GM12864 (cell line): ENCODE data around the gene CLIC4.

Experiments
- DNase-seq: peaks from one replicate; pipeline ENCODE4 v3.0.0-alpha.2; 2011; ENCODE audit warnings: low read depth
- H3K4me3 ChIP-seq: 2 replicates; pipeline ENCODE4 v1.5.1; 2011; ENCODE audit warnings: mild to moderate bottlenecking, low read depth, low read length, control low read depth
- CTCF ChIP-seq: IDR thresholded peaks from 2 replicates; pipeline ENCODE4 v1.5.1; 2011; ENCODE audit warnings: low read depth, mild to moderate bottlenecking, moderate library complexity, low read length, control low read depth, inconsistent platforms; ENCODE audit errors: missing control alignments

Gene CLIC4

GRCh38 chr1:24828183-24828886 is 83.1 kb downstream of the CLIC4 start:
- H3K4me3 ChIP-seq = no peak overlapping the region
- no peak for DNase-seq
- TF ChIP-seq CTCF = no peak

GRCh38 chr1:24828887-24829192 is 83.6 kb downstream of the CLIC4 start:
- no peak for TF ChIP-seq CTCF
- no peak overlapping the region for H3K4me3 ChIP-seq
- DNase-seq = no peak

DNA sequence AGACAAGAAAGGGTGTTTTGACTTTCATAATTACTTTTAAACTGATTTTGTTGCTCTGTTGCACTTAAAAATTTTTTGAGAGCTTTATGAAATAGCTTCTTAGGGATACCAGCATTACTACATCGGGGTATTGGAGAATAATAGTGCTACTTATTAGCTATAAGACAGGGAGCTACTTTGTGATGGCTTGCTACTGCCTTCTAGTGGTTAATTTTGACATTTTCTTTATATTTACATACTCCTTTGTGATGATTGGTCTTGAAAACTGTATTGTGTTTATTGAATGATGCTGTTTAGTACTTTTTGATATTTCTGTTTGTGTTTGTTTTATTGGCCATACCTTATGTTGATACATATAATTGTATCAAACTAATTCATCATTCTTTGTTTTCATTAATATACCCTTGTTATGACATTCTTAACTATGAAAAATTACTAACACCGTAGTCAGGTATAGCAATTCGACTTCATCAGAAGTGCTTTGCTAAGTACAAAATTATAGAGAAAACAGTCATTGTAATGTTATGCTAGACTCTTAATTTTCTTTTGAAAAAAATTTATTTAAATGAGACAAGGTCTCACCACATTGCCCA is 85.5 kb downstream of the CLIC4 start:
- no peak overlapping the region for H3K4me3 ChIP-seq
- TF ChIP-seq CTCF = peak; percentile 79
- no peak for DNase-seq

DNA sequence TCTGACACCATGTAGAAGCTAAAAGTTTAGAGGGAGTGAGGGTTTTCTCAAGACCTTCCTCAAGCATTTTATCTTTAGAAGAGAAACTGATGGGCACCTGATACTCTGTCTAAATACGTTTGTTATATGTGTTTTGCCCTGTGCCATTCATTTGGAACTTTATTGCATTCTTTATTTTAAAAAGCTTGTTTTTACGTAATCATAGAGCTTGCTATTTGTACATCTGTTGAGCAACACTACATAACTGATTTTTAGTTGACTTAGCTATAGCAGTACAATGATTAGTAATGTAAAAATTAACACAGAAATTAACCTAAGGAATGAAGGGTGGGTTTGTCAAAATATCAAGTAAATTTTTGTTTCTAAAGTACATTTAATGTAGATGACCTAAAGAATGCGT is 96.3 kb downstream of the CLIC4 start:
- DNase-seq = no peak
- no peak overlapping the region for H3K4me3 ChIP-seq
- no peak for TF ChIP-seq CTCF

DNA sequence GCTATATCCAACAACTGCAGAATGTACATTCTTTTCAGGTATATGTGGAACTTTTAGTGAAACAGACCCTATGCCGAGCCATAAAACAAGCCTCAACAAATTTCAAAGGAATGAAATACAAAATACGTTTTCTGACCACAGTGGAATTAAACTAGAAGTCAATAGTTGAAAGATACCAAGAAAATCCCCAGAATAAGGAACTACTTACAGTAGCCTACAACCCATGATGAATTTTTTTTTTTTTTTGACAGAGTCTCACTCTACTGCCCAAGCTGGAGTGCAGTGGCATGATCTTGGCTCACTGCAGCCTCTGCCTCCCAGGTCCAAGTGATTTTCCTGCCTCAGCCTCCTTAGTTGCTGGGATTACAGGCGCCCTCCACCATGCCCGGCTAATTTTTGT is 101.4 kb downstream of the CLIC4 start:
- TF ChIP-seq CTCF = no peak
- DNase-seq = no peak
- H3K4me3 ChIP-seq = no peak overlapping the region

DNA sequence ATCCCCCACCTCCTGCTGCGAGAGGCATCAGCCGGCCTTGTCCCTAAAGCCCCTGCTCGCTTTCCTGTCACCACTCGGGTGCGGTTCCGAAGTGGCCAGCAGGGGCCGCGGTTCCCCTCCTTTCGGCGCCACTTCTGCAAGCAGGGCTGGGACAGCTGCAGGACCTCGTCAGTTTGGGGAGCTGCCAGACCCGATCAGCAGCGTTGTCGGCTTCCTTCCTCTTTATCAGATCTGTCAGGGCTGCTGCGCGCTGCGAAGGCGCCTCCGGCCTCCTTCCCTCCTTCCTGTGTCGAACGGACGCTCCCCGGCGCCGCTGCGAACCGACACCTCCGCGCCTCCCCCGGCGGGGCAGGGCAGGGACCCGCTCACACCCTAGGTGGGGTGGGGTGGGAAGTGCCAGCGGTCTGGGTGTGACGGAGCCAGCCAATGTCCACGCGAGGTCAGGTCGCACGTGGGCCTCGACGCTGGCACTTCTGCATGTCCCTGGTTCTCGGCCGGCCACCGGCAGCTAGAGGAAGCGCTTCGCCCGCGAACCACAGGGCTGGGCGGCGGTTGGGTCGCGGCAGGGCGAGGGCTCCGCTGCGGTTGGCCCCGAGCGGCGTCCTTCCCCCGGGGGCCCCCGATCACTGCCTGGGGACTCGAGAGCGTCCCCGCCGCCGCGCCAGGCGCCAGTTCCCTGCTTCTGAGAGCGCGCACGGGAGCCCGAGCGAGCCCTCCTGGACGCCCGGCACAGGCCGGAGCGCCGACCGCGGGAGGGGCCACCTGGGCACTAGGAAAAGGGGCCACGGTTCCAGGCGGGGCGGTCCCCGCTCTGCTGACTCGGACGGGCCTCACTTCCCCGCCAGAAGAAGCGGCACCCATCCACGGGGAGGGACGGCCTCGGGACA is 103.0 kb downstream of the CLIC4 start:
- peak overlapping the region; percentile 49 for H3K4me3 ChIP-seq
- peak; percentile 83 for DNase-seq
- TF ChIP-seq CTCF = peak; percentile 97
